Karpas-422 (cell line): ENCODE measurements around the gene RNPEP. TPM values are rescaled to one million over a fixed set of nuclear protein-coding genes. Genes with fewer than 3 reads are reported as not detected.
A peak's percentile ranks its signal among the peaks of the same experiment; 100 is the strongest.
"Not testable (repeated sequence)": the region's sequence is repeated elsewhere in the genome, so short reads cannot be mapped to it uniquely, and the experiment has no call there.

Experiments used
- DNase-seq: peaks from one replicate; pipeline ENCODE4 v3.0.0-alpha.2; 2015
- H2AFZ ChIP-seq: fragments of 200-600 bp; sonication (generic); 2 replicates; pipeline ENCODE4 v1.6.1; 2014; ENCODE audit warnings: antibody characterized with exemption, low read length, mixed read lengths
- H3K27ac ChIP-seq: fragments of 200-600 bp; sonication (generic); 2 replicates; pipeline ENCODE4 v1.5.1; 2014; ENCODE audit warnings: mild to moderate bottlenecking, low read length, moderate library complexity
- H3K27me3 ChIP-seq: fragments of 200-600 bp; sonication (generic); 2 replicates; pipeline ENCODE4 v1.6.1; 2014; ENCODE audit warnings: low read length, mixed read lengths
- H3K36me3 ChIP-seq: fragments of 200-600 bp; sonication (generic); 2 replicates; pipeline ENCODE4 v1.6.1; 2014; ENCODE audit warnings: low read length, mixed read lengths; ENCODE audit not compliant: insufficient read depth
- H3K4me1 ChIP-seq: fragments of 200-600 bp; sonication (generic); 2 replicates; pipeline ENCODE4 v1.6.1; 2014; ENCODE audit warnings: mild to moderate bottlenecking, low read length, mixed read lengths
- H3K4me2 ChIP-seq: fragments of 200-600 bp; sonication (generic); 2 replicates; pipeline ENCODE4 v1.6.1; 2014; ENCODE audit warnings: low read length, low read depth, mild to moderate bottlenecking; ENCODE audit not compliant: poor library complexity, severe bottlenecking
- H3K4me3 ChIP-seq: fragments of 200-600 bp; sonication (generic); 2 replicates; pipeline ENCODE4 v1.5.1; 2014; ENCODE audit warnings: mild to moderate bottlenecking, antibody characterized with exemption, low read length, mixed read lengths
- H3K79me2 ChIP-seq: fragments of 200-600 bp; sonication (generic); 2 replicates; pipeline ENCODE4 v1.6.1; 2014; ENCODE audit warnings: mild to moderate bottlenecking, low read length, mixed read lengths
- H3K9ac ChIP-seq: fragments of 200-600 bp; sonication (generic); 2 replicates; pipeline ENCODE4 v1.6.0; 2014; ENCODE audit warnings: low read length
- H3K9me2 ChIP-seq: fragments of 200-600 bp; sonication (generic), shearing (Covaris generic); replicated peaks from 2 replicates; pipeline ENCODE4 v1.6.0; 2014; ENCODE audit warnings: mild to moderate bottlenecking, low read length, moderate library complexity; ENCODE audit not compliant: insufficient read depth
- H3K9me3 ChIP-seq: fragments of 300-700, 200-600 bp; sonication (generic); 2 replicates; pipeline ENCODE4 v1.6.1; 2014; ENCODE audit warnings: low read length, mixed read lengths
- H4K20me1 ChIP-seq: fragments of 200-600 bp; sonication (generic); 2 replicates; pipeline ENCODE4 v1.6.1; 2014; ENCODE audit warnings: mild to moderate bottlenecking, antibody characterized with exemption, low read length, low read depth; ENCODE audit not compliant: insufficient read depth
- total RNA-seq: library from RNA; depleted of rRNA; stranded (reverse); fragments of >200 nt; shearing (Covaris generic); gene quantifications from 2 replicates; pipeline ENCODE4 v1.2.3, GENCODE V29; 2014; ENCODE audit warnings: low replicate concordance

Gene RNPEP
- total RNA-seq, 1 experiment from 2014 or later, result 49.2 TPM

DNA sequence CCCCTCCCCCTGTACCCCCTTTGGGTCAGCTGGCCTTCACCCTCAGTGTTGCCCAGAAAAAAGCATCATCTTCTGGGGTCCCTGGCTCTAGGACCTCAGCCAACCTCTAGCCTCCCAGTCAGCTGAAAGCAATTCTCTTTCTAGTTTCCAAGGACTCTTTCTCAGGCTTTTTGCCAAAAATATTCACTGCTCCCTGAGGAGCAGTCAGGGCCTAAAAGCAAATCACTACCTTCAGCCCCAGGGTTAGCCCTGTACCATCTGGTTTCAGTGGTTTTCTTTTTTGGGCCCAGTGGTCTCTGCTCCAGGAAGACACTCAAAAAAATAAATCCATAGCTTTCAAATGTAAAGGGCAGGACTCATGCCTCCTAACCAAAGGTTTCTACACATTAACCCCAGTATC lies 33.0 kb upstream of the RNPEP start:
- Histone ChIP-seq H3K4me3 (no peak overlapping the region), H3K9me3 (no peaks in the 10 kb centered on the region), H3K9ac (no peak overlapping the region), H3K9me2 (no peaks in the 10 kb centered on the region), H2AFZ (no peak overlapping the region), H3K79me2 (no peaks in the 10 kb centered on the region), H3K27ac (no peak overlapping the region), H3K4me2 (no peak overlapping the region), H3K36me3 (no peaks in the 10 kb centered on the region), H4K20me1 (no peaks in the 10 kb centered on the region), H3K27me3 (no peaks in the 10 kb centered on the region), H3K4me1 (peaks cover 3% of the 10 kb centered on the region)
- DNase-seq, result no peak

DNA sequence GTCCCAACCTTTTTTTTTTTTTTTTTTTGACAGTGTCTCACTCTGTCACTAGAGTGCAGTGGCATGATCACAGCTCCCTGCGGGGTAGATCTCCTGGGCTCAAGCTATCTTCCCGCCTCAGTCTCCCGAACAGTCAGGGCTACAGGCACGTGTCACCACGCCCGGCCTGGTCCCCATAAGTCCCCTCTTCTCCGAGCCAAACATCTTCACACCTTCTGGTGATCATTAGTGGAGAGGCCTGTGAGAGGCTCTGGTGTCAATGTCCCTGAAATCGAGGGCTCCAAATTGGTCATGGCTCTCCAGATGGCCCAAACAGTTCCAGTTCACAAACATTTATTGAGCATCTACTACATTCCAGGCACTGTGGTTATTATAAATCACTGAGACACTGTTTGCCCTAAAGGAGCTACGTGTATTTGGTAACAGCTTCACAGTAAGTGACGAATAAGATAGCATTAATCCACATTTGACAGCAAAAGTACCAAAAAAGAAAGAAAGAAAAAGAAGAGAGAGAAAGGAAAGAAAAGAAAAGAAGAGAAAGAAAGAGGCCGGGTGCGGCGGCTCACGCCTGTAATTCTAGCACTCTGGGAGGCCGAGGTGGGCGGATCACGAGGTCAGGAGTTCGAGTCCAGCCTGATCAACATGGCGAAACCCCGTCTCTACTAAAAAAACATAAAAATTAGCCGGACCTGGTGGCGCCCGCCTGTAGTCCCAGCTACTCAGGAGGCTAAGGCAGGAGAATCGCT lies 28.0 kb upstream of the RNPEP start:
- Histone ChIP-seq H2AFZ (0 out of 2 replicates have a peak overlapping the region, but pooled peaks have one; percentile 49), H3K4me2 (peak overlapping the region; percentile 97), H3K9ac (peak overlapping the region; percentile 85), H3K36me3 (peaks cover 17% of the 10 kb centered on the region), H3K27me3 (no peaks in the 10 kb centered on the region), H3K79me2 (peaks cover 36% of the 10 kb centered on the region), H3K27ac (no peak overlapping the region), H3K4me3 (peak overlapping the region; percentile 76), H3K9me3 (no peaks in the 10 kb centered on the region), H3K9me2 (no peaks in the 10 kb centered on the region), H3K4me1 (peaks cover 19% of the 10 kb centered on the region), H4K20me1 (peaks cover 7% of the 10 kb centered on the region; the same call in 1 of the 2 replicates)
- no peak for DNase-seq

DNA sequence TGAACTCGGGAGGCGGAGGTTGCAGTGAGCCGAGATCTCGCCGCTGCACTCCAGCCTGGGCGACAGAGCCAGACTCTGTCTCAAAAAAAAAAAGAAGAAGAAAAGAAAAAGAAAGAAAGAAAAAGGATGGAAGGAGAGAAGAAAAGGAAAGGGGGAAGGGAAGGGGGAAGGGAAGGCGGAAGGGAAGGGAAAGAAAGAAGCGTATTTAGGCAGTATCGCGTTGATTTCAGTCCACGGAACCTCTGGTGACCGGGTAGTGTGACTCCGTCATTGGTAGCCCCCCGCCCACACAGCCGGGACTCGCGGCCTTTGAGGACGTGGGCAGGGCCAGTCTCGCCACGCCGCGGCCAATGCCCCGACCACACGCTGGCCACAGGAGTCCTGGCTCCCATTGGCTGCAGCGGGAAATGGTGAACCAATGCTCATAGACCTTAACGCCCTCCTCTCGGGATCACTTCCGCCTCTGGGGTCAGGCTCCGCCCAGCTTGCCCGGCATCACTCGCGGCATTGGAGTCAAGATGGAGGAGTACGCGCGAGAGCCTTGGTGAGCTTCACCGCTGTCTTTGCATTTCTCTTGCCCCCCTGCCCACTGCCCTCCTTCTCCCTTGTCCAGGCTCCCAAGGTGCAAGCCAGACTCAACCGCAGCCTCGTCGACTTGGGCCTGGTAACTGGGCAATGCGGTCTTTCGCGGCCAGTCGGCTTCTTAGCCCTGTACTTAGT lies 27.3 kb upstream of the RNPEP start, which contains the start of gene TIMM17A:
Gene TIMM17A (plus strand): TSS at position 495 of the 720 bp plus-strand sequence. CDS start 24 bp downstream, at position 519.
- Histone ChIP-seq H3K9ac (peak within 1 kb of the TSS; percentile 85), H3K36me3 (peaks cover 17% of the 10 kb centered on the region), H3K9me2 (no peaks in the 10 kb centered on the region), H3K4me2 (peak within 1 kb of the TSS; percentile 97), H3K27me3 (no peaks in the 10 kb centered on the region), H3K79me2 (peaks cover 38% of the 10 kb centered on the region), H3K4me3 (peak within 1 kb of the TSS; percentile 76), H2AFZ (peak within 1 kb of the TSS; percentile 49; the same call in 1 of the 2 replicates), H3K27ac (peak within 1 kb of the TSS; percentile 14; the same call in 1 of the 2 replicates), H3K9me3 (no peaks in the 10 kb centered on the region), H4K20me1 (peaks cover 7% of the 10 kb centered on the region; the same call in 1 of the 2 replicates), H3K4me1 (peaks cover 19% of the 10 kb centered on the region)
- DNase-seq, result peak; percentile 98

DNA sequence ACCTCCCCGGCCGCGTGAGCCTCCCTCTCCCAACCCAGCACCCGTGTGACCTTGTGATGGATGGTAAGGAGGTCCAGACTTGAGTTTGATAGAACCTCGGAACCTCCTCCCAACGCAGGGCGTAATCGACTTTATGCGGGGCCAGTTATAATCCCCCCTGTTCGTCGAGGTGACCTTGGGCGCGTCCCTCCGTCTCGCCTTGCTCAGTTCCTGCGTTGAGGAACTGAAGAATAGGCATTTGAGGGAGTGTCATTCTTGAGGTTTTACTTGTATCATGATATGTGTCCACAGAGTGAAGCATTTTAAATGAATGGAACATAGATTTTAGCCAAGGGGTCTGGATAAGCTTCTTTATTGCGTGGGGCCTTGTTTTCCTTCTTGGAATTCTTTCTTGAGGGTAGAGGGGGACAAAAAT lies 26.7 kb upstream of the RNPEP start:
- Histone ChIP-seq H3K36me3 (peaks cover 17% of the 10 kb centered on the region), H3K9me2 (no peaks in the 10 kb centered on the region), H2AFZ (peak overlapping the region; percentile 31; the same call in 1 of the 2 replicates), H3K27me3 (no peaks in the 10 kb centered on the region), H3K9ac (peak overlapping the region; percentile 85), H3K4me1 (peaks cover 19% of the 10 kb centered on the region), H3K27ac (peak overlapping the region; percentile 14; the same call in 1 of the 2 replicates), H4K20me1 (peaks cover 7% of the 10 kb centered on the region; the same call in 1 of the 2 replicates), H3K79me2 (peaks cover 40% of the 10 kb centered on the region), H3K4me2 (peak overlapping the region; percentile 97), H3K4me3 (peak overlapping the region; percentile 76), H3K9me3 (no peaks in the 10 kb centered on the region)
- no peak for DNase-seq

DNA sequence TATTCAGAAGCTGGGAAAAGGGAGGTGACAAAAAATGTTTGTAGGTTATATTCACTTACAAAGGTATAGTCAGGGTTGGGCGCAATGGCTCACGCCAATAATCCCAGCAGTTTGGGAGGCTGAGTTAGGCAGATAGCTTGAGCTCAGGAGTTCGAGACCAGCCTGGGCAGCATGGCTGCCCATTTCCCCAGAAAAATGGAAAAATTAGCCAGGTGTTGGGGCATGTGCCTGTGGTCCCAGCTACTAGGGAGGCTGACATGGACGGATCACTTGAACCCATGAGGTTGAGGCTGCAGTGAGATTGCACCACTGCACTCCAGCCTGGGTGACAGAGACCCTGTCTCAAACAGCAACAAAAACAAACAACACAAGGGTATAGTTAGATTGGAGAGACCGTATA lies 24.1 kb upstream of the RNPEP start:
- Histone ChIP-seq H3K4me3 (no peak overlapping the region), H3K4me1 (peaks cover 19% of the 10 kb centered on the region), H2AFZ (no peak overlapping the region), H3K9me2 (no peaks in the 10 kb centered on the region), H3K9me3 (no peaks in the 10 kb centered on the region), H3K4me2 (no peak overlapping the region), H3K79me2 (peaks cover 45% of the 10 kb centered on the region), H4K20me1 (peaks cover 15% of the 10 kb centered on the region), H3K9ac (no peak overlapping the region), H3K36me3 (peaks cover 27% of the 10 kb centered on the region), H3K27ac (no peak overlapping the region), H3K27me3 (no peaks in the 10 kb centered on the region)
- DNase-seq, result no peak

DNA sequence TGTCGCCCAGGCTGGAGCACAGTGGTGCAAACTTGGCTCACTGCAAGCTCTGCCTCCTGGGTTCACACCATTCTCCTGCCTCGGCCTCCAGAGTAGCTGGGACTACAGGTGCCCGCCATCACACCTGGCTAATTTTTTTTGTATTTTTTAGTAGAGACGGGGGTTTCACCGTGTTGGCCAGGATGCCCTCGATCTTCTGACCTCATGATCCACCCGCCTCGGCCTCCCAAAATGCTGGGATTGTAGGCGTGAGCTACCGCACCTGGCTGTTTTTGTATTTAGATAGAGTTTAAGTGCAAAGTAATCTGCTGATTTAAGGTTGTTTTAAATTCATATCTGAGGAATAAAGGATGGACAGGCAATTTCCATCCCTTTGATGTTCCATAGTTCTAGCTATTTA lies 20.1 kb upstream of the RNPEP start:
- not testable (repeated sequence) for H3K4me2 ChIP-seq, H3K9me3 ChIP-seq, H3K27me3 ChIP-seq, H3K27ac ChIP-seq, H3K9ac ChIP-seq, H4K20me1 ChIP-seq, H3K9me2 ChIP-seq, H3K4me1 ChIP-seq, H2AFZ ChIP-seq, H3K4me3 ChIP-seq, DNase-seq
- Histone ChIP-seq H3K79me2 (peaks cover 25% of the 10 kb centered on the region), H3K36me3 (peaks cover 45% of the 10 kb centered on the region)

DNA sequence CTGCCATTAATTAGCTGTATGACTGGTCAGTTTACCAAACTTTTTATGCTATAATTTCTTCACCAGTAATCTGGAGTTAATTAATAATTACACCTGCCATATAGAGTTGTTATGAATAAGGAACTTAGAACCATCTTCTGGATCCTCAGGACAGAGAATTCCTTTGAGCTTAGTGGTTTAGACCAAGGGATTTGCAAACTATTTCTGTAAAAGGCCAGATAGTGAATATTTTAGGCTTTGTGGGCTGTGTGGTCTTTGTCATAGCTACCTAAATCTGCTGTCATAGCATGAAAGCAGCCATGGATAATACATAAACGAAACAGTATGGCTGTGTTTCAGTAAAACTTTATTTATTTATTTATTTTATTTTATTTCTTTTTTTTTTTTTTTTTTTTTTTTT lies 18.2 kb upstream of the RNPEP start:
- no peak overlapping the region for H2AFZ ChIP-seq
- H3K4me2 ChIP-seq, result no peak overlapping the region
- no peak overlapping the region for H3K4me3 ChIP-seq
- H3K9me2 ChIP-seq, result no peaks in the 10 kb centered on the region
- no peaks in the 10 kb centered on the region for H3K27me3 ChIP-seq
- H3K4me1 ChIP-seq, result no peaks in the 10 kb centered on the region
- no peak for DNase-seq
- H4K20me1 ChIP-seq, result peaks cover 12% of the 10 kb centered on the region
- no peak overlapping the region for H3K27ac ChIP-seq
- no peaks in the 10 kb centered on the region for H3K9me3 ChIP-seq
- H3K79me2 ChIP-seq, result peaks cover 10% of the 10 kb centered on the region
- H3K36me3 ChIP-seq, result peaks cover 44% of the 10 kb centered on the region
- H3K9ac ChIP-seq, result no peak overlapping the region

DNA sequence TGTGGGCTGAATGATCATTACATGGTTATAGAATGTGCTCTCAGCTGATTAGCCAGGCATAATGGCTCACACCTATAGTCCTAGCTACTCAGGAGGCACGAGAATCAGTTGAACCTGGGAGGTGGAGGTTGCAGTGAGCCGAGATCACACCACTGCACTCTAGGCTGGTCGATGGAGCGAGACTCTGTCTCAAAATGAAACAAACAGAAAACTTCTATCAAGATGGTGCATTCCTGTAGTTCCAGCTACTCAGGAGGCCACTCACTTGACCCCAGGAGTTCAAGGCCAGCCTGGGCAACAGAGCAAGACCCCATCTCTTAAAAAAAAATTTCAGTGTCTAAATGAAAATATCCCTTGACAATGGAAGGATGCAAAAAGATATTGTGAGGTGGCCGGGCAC lies 16.3 kb upstream of the RNPEP start:
- Histone ChIP-seq H3K27ac (no peak overlapping the region), H3K36me3 (peaks cover 54% of the 10 kb centered on the region), H3K4me3 (no peak overlapping the region), H3K9me3 (no peaks in the 10 kb centered on the region), H3K27me3 (no peaks in the 10 kb centered on the region), H3K4me1 (no peaks in the 10 kb centered on the region), H3K9me2 (no peaks in the 10 kb centered on the region), H4K20me1 (peaks cover 24% of the 10 kb centered on the region), H3K4me2 (no peak overlapping the region), H3K9ac (no peak overlapping the region), H2AFZ (no peak overlapping the region), H3K79me2 (peaks cover 5% of the 10 kb centered on the region)
- DNase-seq, result no peak
